Glutamatergic neuron (in vitro differentiated cells): ENCODE data around the gene DNMT3A. TPM values are rescaled to one million over a fixed set of nuclear protein-coding genes. Genes with fewer than 3 reads are reported as not detected.

Experiments used
- DNase-seq: peaks from one replicate; pipeline ENCODE4 v3.0.0; 2022
- H3K27ac Mint-ChIP-seq: one replicate; pipeline ENCODE4 v1.8.0; 2020; ENCODE audit warnings: mild to moderate bottlenecking, mixed read lengths, inconsistent platforms; ENCODE audit not compliant: unreplicated experiment
- H3K27me3 Mint-ChIP-seq: one replicate; pipeline ENCODE4 v1.8.0; 2020; ENCODE audit warnings: mild to moderate bottlenecking, moderate library complexity, mixed read lengths, inconsistent platforms; ENCODE audit not compliant: unreplicated experiment
- H3K36me3 Mint-ChIP-seq: one replicate; pipeline ENCODE4 v1.8.0; 2020; ENCODE audit warnings: mild to moderate bottlenecking, mixed read lengths, inconsistent platforms; ENCODE audit not compliant: unreplicated experiment
- H3K4me1 Mint-ChIP-seq: one replicate; pipeline ENCODE4 v1.8.0; 2020; ENCODE audit warnings: mild to moderate bottlenecking, low read depth, mixed read lengths, inconsistent platforms; ENCODE audit not compliant: unreplicated experiment
- H3K4me3 Mint-ChIP-seq: one replicate; pipeline ENCODE4 v1.8.0; 2020; ENCODE audit warnings: mild to moderate bottlenecking, mixed read lengths, inconsistent platforms; ENCODE audit not compliant: unreplicated experiment
- H3K9me3 Mint-ChIP-seq: one replicate; pipeline ENCODE4 v1.8.0; 2020; ENCODE audit warnings: mild to moderate bottlenecking, moderate library complexity, mixed read lengths, inconsistent platforms; ENCODE audit not compliant: unreplicated experiment
- CTCF ChIP-seq: fragments of 200-600 bp; sonication (generic); IDR thresholded peaks from one replicate; pipeline ENCODE4 v1.5.0; 2021; ENCODE audit not compliant: partially characterized antibody, unreplicated experiment
- total RNA-seq: library from RNA; stranded (reverse); fragmentation: NEBNext Ultra II Directional; extraction: Animal tissue kit (Norgen Biotek cat#: 25700); gene quantifications from one replicate; pipeline ENCODE4 v1.2.1, GENCODE V29; 2021; ENCODE audit not compliant: unreplicated experiment

DNMT3A gene
- total RNA-seq, 1 donor from 2014 or later = 175 TPM

GRCh38 chr2:25335971-25336370 is 5.8 kb downstream of the DNMT3A start:
- Mint-ChIP-seq H3K27me3 (peaks cover 9% of the 10 kb centered on the region), H3K27ac (no peak overlapping the region), H3K4me3 (no peak overlapping the region), H3K4me1 (peaks cover 23% of the 10 kb centered on the region), H3K36me3 (peaks cover 4% of the 10 kb centered on the region), H3K9me3 (peaks cover 2% of the 10 kb centered on the region)
- TF ChIP-seq CTCF = no peak
- no peak for DNase-seq

GRCh38 chr2:25335204-25335603 is 6.5 kb downstream of the DNMT3A start:
- Mint-ChIP-seq H3K9me3 (peaks cover 2% of the 10 kb centered on the region), H3K27ac (no peak overlapping the region), H3K27me3 (peaks cover 10% of the 10 kb centered on the region), H3K4me3 (no peak overlapping the region), H3K36me3 (peaks cover 7% of the 10 kb centered on the region), H3K4me1 (peaks cover 26% of the 10 kb centered on the region)
- DNase-seq = no peak
- no peak for TF ChIP-seq CTCF

GRCh38 chr2:25334482-25334881 is 7.2 kb downstream of the DNMT3A start:
- peaks cover 32% of the 10 kb centered on the region for H3K4me1 Mint-ChIP-seq
- H3K9me3 Mint-ChIP-seq = peaks cover 2% of the 10 kb centered on the region
- no peak overlapping the region for H3K27ac Mint-ChIP-seq
- H3K27me3 Mint-ChIP-seq = peaks cover 9% of the 10 kb centered on the region
- peaks cover 7% of the 10 kb centered on the region for H3K36me3 Mint-ChIP-seq
- TF ChIP-seq CTCF = no peak
- no peak for DNase-seq
- H3K4me3 Mint-ChIP-seq = no peak overlapping the region

- Mint-ChIP-seq H3K9me3 (peaks cover 2% of the 10 kb centered on the region), H3K27ac (no peak overlapping the region), H3K4me1 (peaks cover 31% of the 10 kb centered on the region), H3K4me3 (no peak overlapping the region), H3K36me3 (peaks cover 7% of the 10 kb centered on the region), H3K27me3 (peaks cover 9% of the 10 kb centered on the region)
- DNase-seq = no peak
- no peak for TF ChIP-seq CTCF
Measured at GRCh38 chr2:25333981-25334380, 7.7 kb downstream of the DNMT3A start.

- Mint-ChIP-seq H3K36me3 (peaks cover 11% of the 10 kb centered on the region), H3K27ac (no peak overlapping the region), H3K4me3 (no peak overlapping the region), H3K27me3 (peaks cover 12% of the 10 kb centered on the region), H3K4me1 (peaks cover 31% of the 10 kb centered on the region), H3K9me3 (peaks cover 2% of the 10 kb centered on the region)
- DNase-seq = no peak
- no peak for TF ChIP-seq CTCF
Measured at GRCh38 chr2:25332571-25332970, 9.2 kb downstream of the DNMT3A start.
